ENCODE data around the gene SPEM3.

The SPEM3 gene

GRCh38 chr17:7471729-7472128 lies 43.1 kb downstream of the SPEM3 start:
- TF ChIP-seq REST (IDR thresholded peaks at IDR 0.05; ENCODE audit: insufficient read depth in 1 of 2, low read depth in 2 of 2, low read length in 2 of 2) (no peak), SIN3A (IDR thresholded peaks at IDR 0.05; ENCODE audit: borderline replicate concordance, insufficient read depth, low read length) (no peak), TAF1 (IDR thresholded peaks at IDR 0.05; ENCODE audit: borderline replicate concordance, insufficient read depth, low read length) (no peak), FOXP2 (optimal IDR thresholded peaks at IDR 0.05; ENCODE audit: borderline replicate concordance, extremely low read depth, extremely low read length, insufficient read depth) (no peak), POLR2AphosphoS5 (IDR thresholded peaks at IDR 0.05; ENCODE audit: low read depth, low read length) (no peak)

GRCh38 chr17:7475764-7476422 lies 47.2 kb downstream of the SPEM3 start:
- TF ChIP-seq REST (IDR thresholded peaks at IDR 0.05; ENCODE audit: insufficient read depth in 1 of 2, low read depth in 2 of 2, low read length in 2 of 2) (no peak), SIN3A (IDR thresholded peaks at IDR 0.05; ENCODE audit: borderline replicate concordance, insufficient read depth, low read length) (no peak), TAF1 (IDR thresholded peaks at IDR 0.05; ENCODE audit: borderline replicate concordance, insufficient read depth, low read length) (no peak), POLR2AphosphoS5 (IDR thresholded peaks at IDR 0.05; ENCODE audit: low read depth, low read length) (no peak), FOXP2 (optimal IDR thresholded peaks at IDR 0.05; ENCODE audit: borderline replicate concordance, extremely low read depth, extremely low read length, insufficient read depth) (no peak)

- no peak for TF ChIP-seq TAF1 (IDR thresholded peaks at IDR 0.05; ENCODE audit: borderline replicate concordance, insufficient read depth, low read length)
- TF ChIP-seq FOXP2 (optimal IDR thresholded peaks at IDR 0.05; ENCODE audit: borderline replicate concordance, extremely low read depth, extremely low read length, insufficient read depth): no peak
- TF ChIP-seq REST (IDR thresholded peaks at IDR 0.05; ENCODE audit: insufficient read depth in 1 of 2, low read depth in 2 of 2, low read length in 2 of 2): no peak
- no peak for TF ChIP-seq SIN3A (IDR thresholded peaks at IDR 0.05; ENCODE audit: borderline replicate concordance, insufficient read depth, low read length)
- no peak for TF ChIP-seq POLR2AphosphoS5 (IDR thresholded peaks at IDR 0.05; ENCODE audit: low read depth, low read length)
Measured at GRCh38 chr17:7476494-7476893, 47.8 kb downstream of the SPEM3 start.

GRCh38 chr17:7476951-7477350 lies 48.3 kb downstream of the SPEM3 start:
- no peak for TF ChIP-seq SIN3A (IDR thresholded peaks at IDR 0.05; ENCODE audit: borderline replicate concordance, insufficient read depth, low read length)
- TF ChIP-seq FOXP2 (optimal IDR thresholded peaks at IDR 0.05; ENCODE audit: borderline replicate concordance, extremely low read depth, extremely low read length, insufficient read depth): no peak
- no peak for TF ChIP-seq REST (IDR thresholded peaks at IDR 0.05; ENCODE audit: insufficient read depth in 1 of 2, low read depth in 2 of 2, low read length in 2 of 2)
- no peak for TF ChIP-seq POLR2AphosphoS5 (IDR thresholded peaks at IDR 0.05; ENCODE audit: low read depth, low read length)
- no peak for TF ChIP-seq TAF1 (IDR thresholded peaks at IDR 0.05; ENCODE audit: borderline replicate concordance, insufficient read depth, low read length)
